Measurements from ENCODE around the gene MYO7B. TPM values are rescaled to one million over a fixed set of nuclear protein-coding genes. Genes with fewer than 3 reads are reported as not detected.
A peak's percentile ranks its signal among the peaks of the same experiment; 100 is the strongest.

MYO7B gene
- total and polyA plus RNA-seq, 2 experiments from 2014 or later: 0.06 to 0.12 TPM

DNA sequence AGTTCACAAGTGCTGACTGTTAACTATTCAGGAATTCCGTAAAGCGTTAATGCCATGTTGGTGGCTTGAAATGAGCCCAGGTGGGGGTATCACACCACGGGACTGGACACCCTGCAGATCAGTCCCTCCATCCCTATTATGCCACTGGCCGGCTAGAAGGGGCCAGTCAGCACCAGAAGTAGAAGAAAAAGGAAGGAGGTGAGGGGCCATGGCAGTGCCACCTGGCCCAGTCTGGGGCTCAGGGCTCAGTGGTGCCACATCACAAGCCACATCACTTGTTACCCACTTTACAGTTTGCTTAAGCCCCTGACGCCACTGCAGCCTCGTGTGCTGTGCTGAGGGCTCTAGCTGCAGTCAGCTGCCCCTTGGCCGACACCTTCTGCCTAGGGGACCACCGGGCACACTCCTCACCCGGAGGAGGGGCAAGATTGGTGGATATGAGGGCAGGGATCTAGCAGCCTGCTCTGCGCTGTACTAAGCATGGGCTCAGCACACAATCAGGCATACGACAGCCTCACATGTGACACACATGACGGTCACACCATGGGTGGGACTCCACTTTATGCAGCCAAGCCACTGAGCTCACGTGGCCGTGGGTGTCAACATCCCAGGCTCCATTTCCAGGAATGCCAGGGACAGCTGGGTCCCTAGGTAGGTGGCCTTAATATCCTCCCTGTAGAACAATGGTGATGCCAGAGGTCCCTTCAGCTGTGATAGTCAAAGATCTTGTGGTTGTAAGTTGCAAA, 136.2 kb downstream of the MYO7B start:
- Histone ChIP-seq H3K4me3 (no peak overlapping the region), H3K27ac (no peak overlapping the region), H3K36me3 (no peaks in the 10 kb centered on the region), H3K27me3 (peaks cover 17% of the 10 kb centered on the region), H3K9me3 (ENCODE audit: low read depth) (no peaks in the 10 kb centered on the region), H3K4me1 (ENCODE audit: low read depth) (peaks cover 18% of the 10 kb centered on the region)
- no peak for DNase-seq (ENCODE audit: low read depth in 1 of 2, low spot score in 1 of 2)
- TF ChIP-seq, protein P1, sequence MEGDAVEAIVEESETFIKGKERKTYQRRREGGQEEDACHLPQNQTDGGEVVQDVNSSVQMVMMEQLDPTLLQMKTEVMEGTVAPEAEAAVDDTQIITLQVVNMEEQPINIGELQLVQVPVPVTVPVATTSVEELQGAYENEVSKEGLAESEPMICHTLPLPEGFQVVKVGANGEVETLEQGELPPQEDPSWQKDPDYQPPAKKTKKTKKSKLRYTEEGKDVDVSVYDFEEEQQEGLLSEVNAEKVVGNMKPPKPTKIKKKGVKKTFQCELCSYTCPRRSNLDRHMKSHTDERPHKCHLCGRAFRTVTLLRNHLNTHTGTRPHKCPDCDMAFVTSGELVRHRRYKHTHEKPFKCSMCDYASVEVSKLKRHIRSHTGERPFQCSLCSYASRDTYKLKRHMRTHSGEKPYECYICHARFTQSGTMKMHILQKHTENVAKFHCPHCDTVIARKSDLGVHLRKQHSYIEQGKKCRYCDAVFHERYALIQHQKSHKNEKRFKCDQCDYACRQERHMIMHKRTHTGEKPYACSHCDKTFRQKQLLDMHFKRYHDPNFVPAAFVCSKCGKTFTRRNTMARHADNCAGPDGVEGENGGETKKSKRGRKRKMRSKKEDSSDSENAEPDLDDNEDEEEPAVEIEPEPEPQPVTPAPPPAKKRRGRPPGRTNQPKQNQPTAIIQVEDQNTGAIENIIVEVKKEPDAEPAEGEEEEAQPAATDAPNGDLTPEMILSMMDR (IDR thresholded peaks at IDR 0.05; ENCODE audit: low read depth, low read length): no peak

DNA sequence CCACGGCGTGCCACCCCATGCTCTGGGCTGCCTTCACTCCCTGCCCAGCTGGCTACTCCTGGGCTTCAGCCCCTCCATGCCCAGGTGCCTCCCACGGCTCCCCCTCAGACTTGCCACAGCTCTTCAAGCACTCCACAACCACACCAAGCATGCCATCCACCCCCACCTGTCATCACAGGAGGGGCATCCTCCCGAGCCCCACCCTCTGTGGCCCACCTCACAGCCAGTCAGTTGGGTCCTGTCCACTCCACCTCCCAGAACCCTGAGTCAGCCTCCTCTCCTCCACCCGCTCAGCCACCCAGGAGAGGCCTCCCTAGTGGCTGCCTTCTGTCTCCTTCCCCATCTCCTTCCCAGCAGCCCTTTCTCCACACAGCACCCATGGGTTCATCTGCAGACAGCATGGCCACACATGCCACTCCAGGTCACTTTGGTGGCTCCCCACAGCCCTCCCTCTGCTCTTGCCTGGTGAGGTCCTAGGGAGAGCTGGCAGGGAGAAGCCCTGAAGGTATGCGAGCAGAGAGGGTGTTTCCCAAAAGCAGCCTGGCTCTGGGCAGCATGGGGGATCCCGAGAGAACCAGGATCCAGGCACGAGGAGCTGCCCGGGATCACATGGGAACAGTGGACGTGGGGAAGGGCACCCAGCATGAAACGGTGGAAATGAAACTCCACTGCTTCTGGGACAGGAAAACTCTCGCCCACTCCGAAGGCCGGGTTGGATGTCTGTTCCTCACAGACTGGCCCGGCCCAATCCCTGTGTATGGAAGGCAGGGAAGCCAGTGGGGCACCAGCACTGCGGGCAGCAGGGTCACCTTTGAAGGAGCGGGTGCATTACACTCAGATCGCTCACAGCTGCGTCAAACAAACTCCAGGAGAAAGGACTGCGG, 137.1 kb downstream of the MYO7B start:
- Histone ChIP-seq H3K9me3 (ENCODE audit: low read depth) (no peaks in the 10 kb centered on the region), H3K4me1 (ENCODE audit: low read depth) (peaks cover 18% of the 10 kb centered on the region), H3K27ac (no peak overlapping the region), H3K27me3 (peaks cover 22% of the 10 kb centered on the region), H3K36me3 (no peaks in the 10 kb centered on the region), H3K4me3 (no peak overlapping the region)
- no peak for DNase-seq (ENCODE audit: low read depth in 1 of 2, low spot score in 1 of 2)
- TF ChIP-seq, protein P1 (IDR thresholded peaks at IDR 0.05; ENCODE audit: low read depth, low read length): no peak

DNA sequence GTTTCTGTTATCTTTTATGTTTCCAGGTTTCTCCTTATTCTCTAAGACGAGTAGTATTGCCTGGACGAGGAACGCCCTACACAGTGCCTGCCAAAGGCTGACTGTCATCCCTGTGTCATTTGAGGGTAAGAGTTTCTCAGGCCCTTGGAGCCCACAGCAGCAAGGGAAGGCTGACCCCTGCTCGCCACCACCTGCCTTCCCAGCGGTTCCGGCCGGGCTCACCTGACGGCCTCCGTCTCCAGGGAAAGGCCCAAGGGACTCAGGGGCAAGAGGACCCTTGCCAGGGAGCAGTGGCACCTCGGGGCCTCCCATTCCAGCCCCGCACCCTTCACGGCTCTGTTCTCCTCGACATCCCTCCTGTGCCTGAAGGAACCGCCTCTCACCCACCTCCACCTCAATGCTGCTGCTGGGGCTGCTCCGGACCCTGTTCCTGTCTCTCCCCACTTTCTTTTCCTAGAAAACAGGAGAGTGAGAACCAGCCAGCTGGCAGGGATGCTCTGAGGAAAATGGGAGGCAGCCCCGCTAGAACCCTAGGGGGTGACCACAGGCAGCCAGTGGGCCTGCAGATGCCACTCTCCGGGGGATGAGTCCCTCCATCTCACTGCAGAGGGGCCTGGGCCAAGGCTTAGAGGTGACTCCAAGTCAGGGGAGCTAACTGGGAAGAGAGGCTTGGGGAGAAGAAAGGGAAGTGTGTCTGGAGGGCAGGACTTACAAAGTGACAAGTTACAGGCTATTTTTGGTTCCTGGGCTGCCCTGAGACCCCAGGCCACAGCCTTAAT, 138.0 kb downstream of the MYO7B start:
- H3K4me3 ChIP-seq: peak overlapping the region; percentile 0
- DNase-seq (ENCODE audit: low read depth in 1 of 2, low spot score in 1 of 2): peak in 1 of 2 donors; percentile 55
- H3K4me1 ChIP-seq (ENCODE audit: low read depth): peaks cover 18% of the 10 kb centered on the region
- H3K9me3 ChIP-seq (ENCODE audit: low read depth): no peaks in the 10 kb centered on the region
- peak overlapping the region; percentile 91 for H3K27ac ChIP-seq
- peaks cover 31% of the 10 kb centered on the region for H3K27me3 ChIP-seq
- no peaks in the 10 kb centered on the region for H3K36me3 ChIP-seq
- TF ChIP-seq, protein P1 (IDR thresholded peaks at IDR 0.05; ENCODE audit: low read depth, low read length): no peak

DNA sequence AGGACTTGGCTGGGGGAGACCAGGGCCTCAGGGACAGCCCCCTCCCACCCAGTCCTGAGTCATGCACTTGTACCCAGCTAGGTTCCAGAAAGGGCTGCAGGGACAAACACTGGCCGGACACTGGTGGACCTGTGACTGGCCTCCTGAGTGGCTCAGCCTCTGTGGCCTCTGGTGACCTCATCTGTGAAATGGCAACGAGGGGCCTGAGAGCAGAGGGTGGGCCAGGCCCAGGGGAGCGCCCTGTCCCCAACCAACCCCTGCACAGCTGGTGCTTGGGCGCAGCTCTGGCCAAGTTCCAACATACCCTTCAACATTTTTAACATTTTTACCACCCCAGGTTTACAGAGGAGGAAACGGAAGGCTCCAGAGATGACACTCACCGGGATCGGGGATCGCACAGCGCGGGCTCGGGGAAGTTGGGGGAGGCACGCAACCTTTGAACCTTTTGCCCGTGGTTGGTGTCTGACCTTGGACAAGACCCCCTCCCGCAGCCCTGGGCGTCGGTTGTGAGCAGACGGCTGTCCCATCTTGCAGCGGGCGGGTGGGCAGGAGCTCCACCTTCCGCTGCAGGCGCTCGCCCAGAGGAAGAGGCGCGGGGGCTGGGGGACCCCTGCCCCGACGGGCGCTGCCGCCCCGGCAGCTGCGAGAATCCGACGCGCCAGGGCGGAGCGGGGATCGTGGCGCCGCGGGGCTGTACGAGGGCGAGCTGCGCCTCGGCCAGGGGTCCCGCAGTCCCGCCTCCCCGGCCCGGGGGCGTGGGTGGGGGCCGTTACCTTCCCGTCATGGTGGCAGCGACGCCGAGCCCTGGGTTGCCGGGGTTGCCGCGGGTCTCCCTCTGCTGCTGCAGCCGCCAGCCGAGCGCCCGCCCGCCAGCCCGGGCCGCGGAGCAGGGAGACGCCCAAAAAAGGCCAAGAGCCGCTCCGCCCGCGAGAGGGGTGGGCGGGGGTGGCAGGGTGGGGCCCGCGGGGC, 139.0 kb downstream of the MYO7B start:
- H3K36me3 ChIP-seq: no peaks in the 10 kb centered on the region
- peak in 1 of 2 donors; percentile 64 for DNase-seq (ENCODE audit: low read depth in 1 of 2, low spot score in 1 of 2)
- H3K27me3 ChIP-seq: peaks cover 40% of the 10 kb centered on the region
- H3K4me1 ChIP-seq (ENCODE audit: low read depth): peaks cover 18% of the 10 kb centered on the region
- peak overlapping the region; percentile 91 for H3K27ac ChIP-seq
- TF ChIP-seq, protein P1 (IDR thresholded peaks at IDR 0.05; ENCODE audit: low read depth, low read length): no peak
- no peaks in the 10 kb centered on the region for H3K9me3 ChIP-seq (ENCODE audit: low read depth)
- H3K4me3 ChIP-seq: peak overlapping the region; percentile 76
